ENCODE results near the gene CADM2.

The CADM2 gene

DNA sequence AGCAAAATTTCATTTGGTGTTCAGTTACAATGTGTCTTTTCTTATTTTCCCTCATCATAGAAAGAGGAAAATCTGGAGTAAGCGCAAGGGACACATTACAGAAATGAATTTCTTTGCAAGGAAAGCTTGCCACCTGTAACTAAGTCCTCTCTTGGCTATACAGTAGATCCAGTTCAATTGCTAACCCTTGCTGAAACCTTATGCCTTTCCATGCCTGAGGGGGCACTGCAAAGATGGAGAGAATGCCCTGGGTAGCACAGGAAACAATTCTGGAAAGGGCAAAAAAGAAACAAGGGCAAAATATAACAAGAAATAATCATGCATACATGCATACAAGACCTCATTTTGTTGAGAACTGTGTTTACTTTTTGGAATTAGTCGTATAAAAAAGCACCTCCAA is 4.3 kb downstream of the CADM2 start:
- H3K27me3 ChIP-seq (replicated peaks; ENCODE audit: control insufficient read depth, insufficient read depth, low read length) = no peaks in the 10 kb centered on the region; the same call in none of the 2 replicates
- H3K36me3 ChIP-seq (ENCODE audit: control insufficient read depth, insufficient read depth, low read length) = no peaks in the 10 kb centered on the region
- TF ChIP-seq, protein P1, sequence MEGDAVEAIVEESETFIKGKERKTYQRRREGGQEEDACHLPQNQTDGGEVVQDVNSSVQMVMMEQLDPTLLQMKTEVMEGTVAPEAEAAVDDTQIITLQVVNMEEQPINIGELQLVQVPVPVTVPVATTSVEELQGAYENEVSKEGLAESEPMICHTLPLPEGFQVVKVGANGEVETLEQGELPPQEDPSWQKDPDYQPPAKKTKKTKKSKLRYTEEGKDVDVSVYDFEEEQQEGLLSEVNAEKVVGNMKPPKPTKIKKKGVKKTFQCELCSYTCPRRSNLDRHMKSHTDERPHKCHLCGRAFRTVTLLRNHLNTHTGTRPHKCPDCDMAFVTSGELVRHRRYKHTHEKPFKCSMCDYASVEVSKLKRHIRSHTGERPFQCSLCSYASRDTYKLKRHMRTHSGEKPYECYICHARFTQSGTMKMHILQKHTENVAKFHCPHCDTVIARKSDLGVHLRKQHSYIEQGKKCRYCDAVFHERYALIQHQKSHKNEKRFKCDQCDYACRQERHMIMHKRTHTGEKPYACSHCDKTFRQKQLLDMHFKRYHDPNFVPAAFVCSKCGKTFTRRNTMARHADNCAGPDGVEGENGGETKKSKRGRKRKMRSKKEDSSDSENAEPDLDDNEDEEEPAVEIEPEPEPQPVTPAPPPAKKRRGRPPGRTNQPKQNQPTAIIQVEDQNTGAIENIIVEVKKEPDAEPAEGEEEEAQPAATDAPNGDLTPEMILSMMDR (IDR thresholded peaks at IDR 0.05; ENCODE audit: insufficient read depth, low read length, poor library complexity, severe bottlenecking) = no peak
- DNase-seq (ENCODE audit: extremely low read depth, insufficient read length) = no peak
- no peak overlapping the region for H3K4me3 ChIP-seq (replicated peaks; ENCODE audit: low read depth, low read length)

DNA sequence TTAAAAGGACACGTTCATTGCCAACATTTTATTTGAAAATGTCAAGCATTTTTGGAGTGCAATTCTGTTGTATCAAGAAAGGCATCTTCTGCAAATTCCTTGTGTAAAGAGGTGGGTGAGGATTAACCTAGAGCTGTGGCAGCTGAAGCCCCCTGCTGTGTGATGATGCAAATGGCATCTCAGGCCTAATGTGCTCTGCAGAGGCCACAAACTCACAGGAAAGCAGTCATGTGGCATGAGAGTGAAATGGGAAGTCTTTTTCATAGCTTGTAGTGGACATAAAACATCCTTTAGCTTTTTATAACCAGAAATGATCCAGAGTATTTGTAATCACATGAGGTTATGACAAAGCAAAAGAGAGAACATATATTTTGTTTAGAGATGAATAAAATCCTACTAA is 6.4 kb downstream of the CADM2 start:
- TF ChIP-seq, protein P1 (IDR thresholded peaks at IDR 0.05; ENCODE audit: insufficient read depth, low read length, poor library complexity, severe bottlenecking) = no peak
- Histone ChIP-seq H3K27me3 (replicated peaks; ENCODE audit: control insufficient read depth, insufficient read depth, low read length) (no peaks in the 10 kb centered on the region; the same call in 1 of the 2 replicates), H3K4me3 (replicated peaks; ENCODE audit: low read depth, low read length) (no peak overlapping the region), H3K36me3 (ENCODE audit: control insufficient read depth, insufficient read depth, low read length) (no peaks in the 10 kb centered on the region)
- DNase-seq (ENCODE audit: extremely low read depth, insufficient read length) = no peak

DNA sequence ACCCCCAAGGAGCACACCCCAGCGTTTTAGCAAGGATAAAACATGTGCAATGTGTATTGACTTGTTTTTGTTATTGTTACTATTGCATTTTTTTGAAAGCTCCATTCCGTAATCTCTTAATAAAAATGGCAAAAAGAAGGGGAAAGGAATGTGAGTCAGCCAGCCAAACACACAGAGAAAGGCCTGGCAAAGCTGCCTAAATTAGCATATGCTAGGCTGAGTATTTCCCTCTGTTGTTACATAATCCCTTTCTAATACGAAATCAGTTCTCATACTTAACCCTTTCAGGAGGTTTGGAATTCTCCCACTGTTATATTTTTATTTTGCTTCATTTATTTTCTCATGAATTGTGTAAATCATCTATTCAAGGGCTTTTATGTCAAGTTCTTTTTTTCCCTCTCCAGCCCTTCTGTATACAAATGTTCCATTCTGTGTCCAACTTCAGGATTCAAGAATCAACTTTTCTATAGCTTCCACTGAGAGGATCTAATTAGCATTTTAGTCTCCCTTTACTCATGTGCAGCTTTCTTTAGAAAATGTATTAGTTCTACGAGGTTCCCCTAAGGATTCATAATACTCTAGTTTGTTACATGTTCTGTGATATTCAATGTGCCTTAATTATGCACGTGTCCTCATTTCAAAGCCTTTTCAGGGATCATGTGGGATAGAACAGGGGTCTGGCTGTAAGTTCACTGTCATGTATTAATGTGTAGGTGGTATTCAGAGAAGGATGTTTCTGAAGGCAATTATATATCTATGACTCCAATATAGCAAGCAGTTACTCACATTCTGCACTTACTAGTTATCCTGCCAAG is 9.2 kb downstream of the CADM2 start:
- TF ChIP-seq, protein P1 (IDR thresholded peaks at IDR 0.05; ENCODE audit: insufficient read depth, low read length, poor library complexity, severe bottlenecking) = no peak
- Histone ChIP-seq H3K4me3 (replicated peaks; ENCODE audit: low read depth, low read length) (no peak overlapping the region), H3K36me3 (ENCODE audit: control insufficient read depth, insufficient read depth, low read length) (no peaks in the 10 kb centered on the region), H3K27me3 (replicated peaks; ENCODE audit: control insufficient read depth, insufficient read depth, low read length) (no peaks in the 10 kb centered on the region)
- no peak for DNase-seq (ENCODE audit: extremely low read depth, insufficient read length)

DNA sequence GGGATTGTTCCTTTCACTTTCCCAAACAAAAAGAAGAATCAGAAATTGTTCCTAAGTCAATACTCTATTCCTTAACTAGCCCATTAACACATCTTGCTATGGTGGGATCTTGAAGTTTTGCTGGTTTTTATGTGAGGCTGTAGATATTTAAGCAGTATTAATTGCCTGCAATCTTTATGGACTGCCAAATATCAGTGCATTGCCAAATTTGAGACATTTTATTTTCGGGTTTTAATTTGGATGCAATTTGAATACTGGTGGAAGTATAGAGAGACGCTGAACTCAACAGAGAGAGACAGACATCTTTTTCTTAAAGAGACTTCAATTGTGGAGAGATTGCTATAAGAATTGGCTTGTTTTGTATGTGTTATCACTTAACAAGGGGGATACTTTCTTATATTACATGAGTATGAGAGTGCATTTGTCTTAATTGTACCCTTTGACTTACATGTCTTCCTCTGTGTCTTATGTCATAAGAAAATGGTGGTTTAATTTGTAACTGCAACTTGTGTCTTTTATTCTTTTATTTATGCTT is 10.0 kb downstream of the CADM2 start:
- TF ChIP-seq, protein P1 (IDR thresholded peaks at IDR 0.05; ENCODE audit: insufficient read depth, low read length, poor library complexity, severe bottlenecking) = no peak
- H3K4me3 ChIP-seq (replicated peaks; ENCODE audit: low read depth, low read length) = no peak overlapping the region
- no peak for DNase-seq (ENCODE audit: extremely low read depth, insufficient read length)

DNA sequence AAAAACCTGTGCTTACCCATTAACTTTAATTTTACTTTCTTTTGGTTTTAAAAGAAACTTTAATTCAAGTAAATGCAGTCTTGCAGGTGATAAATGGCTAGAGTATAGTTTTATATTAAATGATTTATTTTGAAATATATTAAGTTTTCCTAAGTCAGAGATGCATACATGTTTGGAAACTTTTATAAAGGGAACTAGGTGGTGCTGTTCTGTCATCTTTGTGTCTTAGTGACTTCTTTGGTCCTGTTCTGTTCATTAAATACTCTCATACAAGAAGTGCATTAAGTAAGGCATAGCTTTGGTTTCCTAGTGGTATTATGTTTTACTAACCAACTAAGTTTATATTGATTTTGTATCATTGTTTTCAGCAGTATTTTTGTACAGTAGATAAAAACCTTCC is 15.6 kb downstream of the CADM2 start:
- no peak for DNase-seq (ENCODE audit: extremely low read depth, insufficient read length)
- TF ChIP-seq, protein P1 (IDR thresholded peaks at IDR 0.05; ENCODE audit: insufficient read depth, low read length, poor library complexity, severe bottlenecking) = no peak
- H3K36me3 ChIP-seq (ENCODE audit: control insufficient read depth, insufficient read depth, low read length) = no peaks in the 10 kb centered on the region
- no peaks in the 10 kb centered on the region for H3K27me3 ChIP-seq (replicated peaks; ENCODE audit: control insufficient read depth, insufficient read depth, low read length)
- H3K4me3 ChIP-seq (replicated peaks; ENCODE audit: low read depth, low read length) = no peak overlapping the region

More for the DNA sequence above, 10.0 kb downstream of the CADM2 start:
- Histone ChIP-seq H3K27me3 (replicated peaks; ENCODE audit: control insufficient read depth, insufficient read depth, low read length) (no peaks in the 10 kb centered on the region), H3K36me3 (ENCODE audit: control insufficient read depth, insufficient read depth, low read length) (no peaks in the 10 kb centered on the region)

Measured in GM06990 (cell line).